AG04450 (cell line): ENCODE measurements around the gene KLHL8. TPM values are rescaled to one million over a fixed set of nuclear protein-coding genes. Genes with fewer than 3 reads are reported as not detected.

Experiments used
- CTCF ChIA-PET: fragments of 300-600, 350-600 bp; formaldehyde crosslinking; extraction: SDS; loops from one replicate; lab custom pipeline; 2022; ENCODE audit warnings: antibody characterized with exemption, inconsistent platforms; lab: Charles Lee
- POLR2A ChIA-PET: fragments of 350-600 bp; formaldehyde crosslinking; extraction: SDS; loops from one replicate; lab custom pipeline; 2021; ENCODE audit warnings: antibody characterized with exemption, inconsistent platforms; lab: Yijun Ruan, JAX
- DNase-seq: peaks from one replicate; pipeline ENCODE4 v3.0.0-alpha.2; 2011; ENCODE audit warnings: low read depth, low spot score
- H3K27ac ChIP-seq: one replicate; pipeline ENCODE4 v1.5.1; 2012; ENCODE audit warnings: low read depth, low read length, control low read depth
- H3K27me3 ChIP-seq: one replicate; pipeline ENCODE4 v1.6.0; 2012; ENCODE audit warnings: low read length; ENCODE audit not compliant: control insufficient read depth, insufficient read depth
- H3K4me3 ChIP-seq: 2 replicates; pipeline ENCODE4 v1.5.1; 2011; ENCODE audit warnings: mild to moderate bottlenecking, low read depth, low read length, control low read depth
- H3K9me3 ChIP-seq: 2 replicates; pipeline ENCODE4 v1.5.1; 2012; ENCODE audit warnings: low read length; ENCODE audit not compliant: control insufficient read depth, insufficient read depth
- polyA plus RNA-seq: library from polyadenylated mRNA; depleted of rRNA; stranded (reverse); fragments of >200 nt; gene quantifications from 2 replicates; pipeline ENCODE4 v1.2.3, GENCODE V29; 2011
- TF ChIP-seq, protein P1 (sequence below): IDR thresholded peaks from 2 replicates; pipeline ENCODE4 v1.5.1; 2011; ENCODE audit warnings: low read depth, low read length, control low read depth, inconsistent platforms

The KLHL8 gene
- polyA plus RNA-seq, 1 experiment: 9.0 TPM

DNA sequence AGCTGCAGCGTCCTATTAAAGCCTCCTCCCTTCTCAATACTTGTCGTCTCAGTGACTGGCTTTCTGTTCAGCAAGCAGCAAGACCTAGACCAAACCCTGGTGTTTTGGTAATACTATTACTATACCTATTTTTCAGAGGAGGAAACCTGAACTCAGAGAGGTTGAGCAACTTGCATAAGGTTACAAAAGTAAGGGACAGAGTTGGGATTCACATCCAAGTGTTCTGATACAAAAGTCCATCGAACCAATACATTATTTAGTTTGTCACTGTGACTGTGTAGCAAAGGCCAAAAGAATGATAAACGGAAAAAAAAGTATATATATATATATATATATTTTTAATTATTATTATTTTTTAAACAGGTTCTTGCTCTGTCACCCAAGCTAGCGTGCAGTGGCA lies 29.9 kb upstream of the KLHL8 start:
- Histone ChIP-seq H3K4me3 (no peak overlapping the region), H3K27ac (no peak overlapping the region), H3K9me3 (no peaks in the 10 kb centered on the region), H3K27me3 (no peaks in the 10 kb centered on the region)
- CTCF ChIA-PET: no interaction called here
- DNase-seq: no peak
- POLR2A ChIA-PET: no interaction called here
- TF ChIP-seq, protein P1, sequence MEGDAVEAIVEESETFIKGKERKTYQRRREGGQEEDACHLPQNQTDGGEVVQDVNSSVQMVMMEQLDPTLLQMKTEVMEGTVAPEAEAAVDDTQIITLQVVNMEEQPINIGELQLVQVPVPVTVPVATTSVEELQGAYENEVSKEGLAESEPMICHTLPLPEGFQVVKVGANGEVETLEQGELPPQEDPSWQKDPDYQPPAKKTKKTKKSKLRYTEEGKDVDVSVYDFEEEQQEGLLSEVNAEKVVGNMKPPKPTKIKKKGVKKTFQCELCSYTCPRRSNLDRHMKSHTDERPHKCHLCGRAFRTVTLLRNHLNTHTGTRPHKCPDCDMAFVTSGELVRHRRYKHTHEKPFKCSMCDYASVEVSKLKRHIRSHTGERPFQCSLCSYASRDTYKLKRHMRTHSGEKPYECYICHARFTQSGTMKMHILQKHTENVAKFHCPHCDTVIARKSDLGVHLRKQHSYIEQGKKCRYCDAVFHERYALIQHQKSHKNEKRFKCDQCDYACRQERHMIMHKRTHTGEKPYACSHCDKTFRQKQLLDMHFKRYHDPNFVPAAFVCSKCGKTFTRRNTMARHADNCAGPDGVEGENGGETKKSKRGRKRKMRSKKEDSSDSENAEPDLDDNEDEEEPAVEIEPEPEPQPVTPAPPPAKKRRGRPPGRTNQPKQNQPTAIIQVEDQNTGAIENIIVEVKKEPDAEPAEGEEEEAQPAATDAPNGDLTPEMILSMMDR: no peak

DNA sequence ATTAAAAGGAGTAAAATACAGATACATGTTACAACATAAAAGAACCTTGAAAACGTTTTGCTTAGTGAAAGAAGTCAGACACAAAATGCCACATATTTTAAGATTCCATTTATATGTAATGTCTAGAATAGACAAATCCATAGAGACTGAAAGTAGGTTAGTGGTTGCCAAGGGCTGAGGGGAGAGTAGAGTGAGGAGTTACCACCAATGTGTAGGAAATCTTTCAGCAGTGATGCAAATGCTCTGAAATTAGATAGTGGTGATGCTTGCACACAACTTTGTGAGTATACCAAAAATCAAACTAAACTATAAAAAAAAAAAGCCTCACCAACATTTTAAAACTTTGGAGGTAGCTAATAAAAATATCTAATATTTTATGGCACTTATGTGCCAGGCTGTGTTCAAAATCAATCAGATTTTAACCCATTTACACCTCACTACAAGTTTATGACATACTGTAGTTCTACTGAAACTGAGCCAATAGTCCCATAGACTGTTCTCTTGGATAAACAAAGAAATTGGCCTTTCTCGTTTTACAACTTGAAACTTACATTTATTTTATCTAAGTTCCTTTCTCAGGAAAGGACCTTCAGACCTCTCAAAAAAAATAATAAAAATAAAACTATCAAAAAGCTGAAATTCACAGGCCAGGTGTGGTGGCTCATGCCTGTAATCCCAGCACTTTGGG lies 29.1 kb upstream of the KLHL8 start:
- CTCF ChIA-PET: interaction anchor here (1.0 kb wide), 1 partner anchor 14 kb away, joined by 3 read pairs; no protein-coding TSS in a partner anchor

DNA sequence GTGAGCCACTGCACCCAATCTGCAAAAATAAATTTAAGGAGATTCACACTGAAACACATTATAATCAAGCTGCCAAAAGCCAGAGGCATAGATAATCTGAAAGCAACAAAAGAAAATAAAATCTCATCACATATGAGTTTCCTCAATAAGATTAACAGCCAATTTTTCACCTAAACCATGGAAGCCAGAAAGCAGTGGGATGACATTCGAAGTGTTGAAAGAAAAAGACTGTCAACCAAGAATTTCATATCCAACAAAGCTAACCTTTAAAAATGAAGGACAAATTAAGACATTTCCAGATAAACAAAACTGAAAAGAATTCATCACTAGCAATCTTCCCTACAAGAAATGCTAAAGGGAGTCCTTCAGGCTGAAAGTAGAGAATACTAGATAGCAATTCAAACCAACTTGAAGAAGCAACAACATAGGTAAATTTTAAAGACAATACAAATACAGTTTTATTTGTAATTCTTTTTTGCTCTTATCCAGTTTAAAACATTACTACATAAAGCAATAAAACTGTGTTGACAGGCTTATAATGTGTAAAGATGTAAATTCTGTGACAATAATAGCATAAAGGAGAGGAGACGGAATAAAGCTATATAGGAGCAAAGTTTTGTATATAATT lies 23.1 kb upstream of the KLHL8 start:
- Histone ChIP-seq H3K9me3 (peaks cover 4% of the 10 kb centered on the region), H3K4me3 (no peak overlapping the region), H3K27me3 (no peaks in the 10 kb centered on the region), H3K27ac (no peak overlapping the region)
- TF ChIP-seq, protein P1: no peak
- DNase-seq: no peak
- ChIA-PET CTCF (no interaction called here), POLR2A (no interaction called here)

More for the DNA sequence above, 29.1 kb upstream of the KLHL8 start:
- Histone ChIP-seq H3K4me3 (no peak overlapping the region), H3K27me3 (no peaks in the 10 kb centered on the region), H3K27ac (no peak overlapping the region), H3K9me3 (no peaks in the 10 kb centered on the region)
- POLR2A ChIA-PET: no interaction called here
- DNase-seq: no peak
- TF ChIP-seq, protein P1: no peak

DNA sequence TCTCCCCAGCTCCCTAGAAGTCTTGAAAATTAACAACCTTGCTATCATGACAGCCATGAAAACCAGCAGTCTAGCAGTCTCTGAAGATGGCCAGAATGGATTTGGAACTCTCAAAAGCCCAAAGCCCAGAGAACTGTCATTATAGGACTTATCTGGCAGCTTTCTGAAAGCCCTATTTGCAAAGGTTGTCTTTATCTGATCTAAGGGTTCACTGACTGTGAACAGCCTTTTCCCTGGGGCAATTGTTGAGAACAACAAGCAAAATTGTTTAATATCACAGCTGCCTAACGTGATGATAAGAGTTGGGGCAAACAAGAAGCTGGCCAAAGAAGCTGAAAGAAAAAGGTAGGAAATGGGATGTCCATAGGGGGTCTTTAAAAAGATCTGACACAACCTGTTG lies 20.9 kb upstream of the KLHL8 start:
- TF ChIP-seq, protein P1: no peak
- Histone ChIP-seq H3K4me3 (no peak overlapping the region), H3K9me3 (peaks cover 4% of the 10 kb centered on the region), H3K27ac (no peak overlapping the region), H3K27me3 (no peaks in the 10 kb centered on the region)
- ChIA-PET CTCF (interaction anchor here (8.7 kb wide), 1 partner anchor 90 kb away, joined by 109 read pairs; no protein-coding TSS in a partner anchor), POLR2A (no interaction called here)
- no peak for DNase-seq

DNA sequence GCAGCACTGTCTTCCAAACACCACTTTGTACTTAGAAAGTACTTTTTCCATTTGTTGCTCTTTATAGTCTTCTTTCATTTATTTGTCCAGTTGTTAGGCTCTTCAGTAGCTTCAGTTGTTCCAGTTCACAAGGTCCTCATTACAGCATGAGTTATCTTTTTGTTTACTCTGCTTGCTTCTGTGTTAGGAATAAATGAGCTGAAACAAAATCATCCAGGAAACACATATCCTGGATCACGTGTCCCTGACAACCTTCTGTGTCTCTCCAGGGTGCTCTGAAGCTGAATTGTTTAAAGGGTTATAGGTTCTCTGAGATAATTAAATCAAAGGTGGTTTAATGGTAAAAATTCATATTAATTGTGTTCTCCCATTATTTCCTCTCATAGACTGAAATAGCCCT lies 19.9 kb upstream of the KLHL8 start:
- TF ChIP-seq, protein P1: no peak
- ChIA-PET POLR2A (no interaction called here), CTCF (interaction anchor here (0.7 to 8.7 kb wide), 3 partner anchors 89 to 741 kb away, joined by 3 to 109 read pairs (median 3); no protein-coding TSS in a partner anchor)
- Histone ChIP-seq H3K9me3 (peaks cover 4% of the 10 kb centered on the region), H3K27ac (no peak overlapping the region), H3K4me3 (no peak overlapping the region), H3K27me3 (no peaks in the 10 kb centered on the region)
- no peak for DNase-seq
